GM18867 (cell line): Measurements from ENCODE around the gene SPTB.

Experiments
- ATAC-seq: cut with Tn5 transposase; IDR thresholded peaks from one replicate; pipeline ENCODE4 v1.9.1; 2021; ENCODE audit warnings: mild to moderate bottlenecking, moderate library complexity; ENCODE audit not compliant: unreplicated experiment

The SPTB gene

GRCh38 chr14:64755781-64756221 is 123.9 kb downstream of the SPTB start:
- peak; percentile 63 for ATAC-seq

GRCh38 chr14:64754685-64755084 is 125.0 kb downstream of the SPTB start:
- no peak for ATAC-seq

GRCh38 chr14:64753999-64754398 is 125.7 kb downstream of the SPTB start:
- no peak for ATAC-seq

GRCh38 chr14:64753374-64753773 is 126.3 kb downstream of the SPTB start:
- no peak for ATAC-seq

- ATAC-seq = no peak
Measured at GRCh38 chr14:64752909-64753308, 126.8 kb downstream of the SPTB start.

GRCh38 chr14:64748995-64749714 is 130.6 kb downstream of the SPTB start:
- ATAC-seq = no peak

- no peak for ATAC-seq
Measured at GRCh38 chr14:64748521-64748920, 131.2 kb downstream of the SPTB start.

- no peak for ATAC-seq
Measured at GRCh38 chr14:64747327-64747726, 132.4 kb downstream of the SPTB start.

- no peak for ATAC-seq
Measured at GRCh38 chr14:64746298-64747250, 133.1 kb downstream of the SPTB start.

- ATAC-seq = no peak
Measured at GRCh38 chr14:64745511-64746091, 134.1 kb downstream of the SPTB start.

- ATAC-seq = no peak
Measured at GRCh38 chr14:64743061-64743460, 136.6 kb downstream of the SPTB start.

- no peak for ATAC-seq
Measured at GRCh38 chr14:64741961-64742360, 137.7 kb downstream of the SPTB start.

- no peak for ATAC-seq
Measured at GRCh38 chr14:64741200-64741599, 138.5 kb downstream of the SPTB start.

GRCh38 chr14:64738281-64738804 is 141.4 kb downstream of the SPTB start:
- ATAC-seq = no peak

GRCh38 chr14:64737391-64738280 is 142.1 kb downstream of the SPTB start:
- no peak for ATAC-seq

GRCh38 chr14:64736271-64737169 is 143.2 kb downstream of the SPTB start:
- ATAC-seq = no peak

- ATAC-seq = no peak
Measured at GRCh38 chr14:64734990-64735389, 144.7 kb downstream of the SPTB start.

- ATAC-seq = no peak
Measured at GRCh38 chr14:64733899-64734298, 145.8 kb downstream of the SPTB start.

GRCh38 chr14:64733321-64733720 is 146.4 kb downstream of the SPTB start:
- ATAC-seq = no peak
